WTC11 (cell line): ENCODE measurements around the gene ANO2. TPM values are rescaled to one million over a fixed set of nuclear protein-coding genes. Genes with fewer than 3 reads are reported as not detected.

Experiments
- ATAC-seq: fragments of 200-7000 bp; cut with Tn5 transposase; 2 replicates; pipeline ENCODE4 v1.10.0; 2021; ENCODE audit warnings: mild to moderate bottlenecking, moderate library complexity
- CTCF ChIA-PET: fragments of 300-600 bp; sonication (Branson Sonifier 250); formaldehyde crosslinking; loops from one replicate; lab custom pipeline; 2021; ENCODE audit warnings: antibody characterized with exemption; lab: Charles Lee
- POLR2A ChIA-PET: fragments of 350-600 bp; sonication (Branson Sonifier 250); formaldehyde crosslinking; loops from one replicate; lab custom pipeline; 2021; ENCODE audit warnings: antibody characterized with exemption; lab: Charles Lee
- DNase-seq: peaks from one replicate; pipeline ENCODE4 v3.0.0; 2021; ENCODE audit warnings: low spot score
- H3K27ac Mint-ChIP-seq: 2 replicates; pipeline ENCODE4 v1.8.0; 2021; ENCODE audit warnings: mixed read lengths
- H3K27me3 Mint-ChIP-seq: 2 replicates; pipeline ENCODE4 v1.8.0; 2021; ENCODE audit warnings: low read depth, mild to moderate bottlenecking, moderate library complexity, mixed read lengths
- H3K36me3 Mint-ChIP-seq: 2 replicates; pipeline ENCODE4 v1.8.0; 2021; ENCODE audit warnings: mixed read lengths
- H3K4me1 Mint-ChIP-seq: 2 replicates; pipeline ENCODE4 v1.8.0; 2022; ENCODE audit warnings: mixed read lengths
- H3K4me3 Mint-ChIP-seq: 2 replicates; pipeline ENCODE4 v1.8.0; 2021; ENCODE audit warnings: mild to moderate bottlenecking, moderate library complexity, mixed read lengths
- H3K9me3 Mint-ChIP-seq: 2 replicates; pipeline ENCODE4 v1.8.0; 2021; ENCODE audit warnings: mixed read lengths
- ARID4B ChIP-seq: sonication (generic); formaldehyde crosslinking; IDR thresholded peaks from 2 replicates; pipeline ENCODE4 v1.8.0; 2023; ENCODE audit warnings: missing genetic modification reagents, mild to moderate bottlenecking, borderline replicate concordance
- ATF6 ChIP-seq: sonication (generic); formaldehyde crosslinking; IDR thresholded peaks from 2 replicates; pipeline ENCODE4 v1.8.1; 2023; ENCODE audit warnings: mild to moderate bottlenecking, missing genetic modification reagents
- E2F4 ChIP-seq: sonication (generic); formaldehyde crosslinking; IDR thresholded peaks from 2 replicates; pipeline ENCODE4 v1.8.1; 2022; ENCODE audit warnings: low read depth, mild to moderate bottlenecking, moderate library complexity, missing genetic modification reagents, borderline replicate concordance
- E2F5 ChIP-seq: sonication (generic); formaldehyde crosslinking; IDR thresholded peaks from 2 replicates; pipeline ENCODE4 v1.8.1; 2022; ENCODE audit warnings: mild to moderate bottlenecking, moderate library complexity, missing genetic modification reagents
- ELF4 ChIP-seq: sonication (generic); formaldehyde crosslinking; IDR thresholded peaks from 2 replicates; pipeline ENCODE4 v1.8.1; 2022; ENCODE audit warnings: low read depth, mild to moderate bottlenecking, moderate library complexity, missing genetic modification reagents
- GABPB1 ChIP-seq: sonication (generic); formaldehyde crosslinking; IDR thresholded peaks from 2 replicates; pipeline ENCODE4 v1.8.1; 2023; ENCODE audit warnings: mild to moderate bottlenecking, missing genetic modification reagents
- IRF2 ChIP-seq: sonication (generic); formaldehyde crosslinking; IDR thresholded peaks from 2 replicates; pipeline ENCODE4 v1.8.0; 2022; ENCODE audit warnings: low read depth, missing genetic modification reagents, borderline replicate concordance
- JAZF1 ChIP-seq: fragments of 250-450 bp; sonication (Bioruptor Pico); IDR thresholded peaks from 2 replicates; pipeline ENCODE4 v1.9.0; 2021; ENCODE audit warnings: moderate library complexity, mild to moderate bottlenecking, inconsistent platforms
- NR2C2 ChIP-seq: sonication (generic); formaldehyde crosslinking; IDR thresholded peaks from 2 replicates; pipeline ENCODE4 v1.8.0; 2022; ENCODE audit warnings: mild to moderate bottlenecking, missing genetic modification reagents
- NR3C1 ChIP-seq: sonication (generic); formaldehyde crosslinking; conservative IDR thresholded peaks from 2 replicates; pipeline ENCODE4 v1.8.1; 2023; ENCODE audit warnings: low read depth, mild to moderate bottlenecking, missing genetic modification reagents
- PREB ChIP-seq: sonication (generic); formaldehyde crosslinking; IDR thresholded peaks from 2 replicates; pipeline ENCODE4 v1.8.1; 2022; ENCODE audit warnings: mild to moderate bottlenecking, missing genetic modification reagents, moderate library complexity, borderline replicate concordance
- PRRX2 ChIP-seq: fragments of 250-450 bp; sonication (Bioruptor Pico); IDR thresholded peaks from 2 replicates; pipeline ENCODE4 v1.8.0; 2021; ENCODE audit warnings: mild to moderate bottlenecking
- SMAD3 ChIP-seq: sonication (generic); formaldehyde crosslinking; IDR thresholded peaks from 2 replicates; pipeline ENCODE4 v1.8.0; 2022; ENCODE audit warnings: missing genetic modification reagents, mild to moderate bottlenecking, borderline replicate concordance
- STAT6 ChIP-seq: sonication (generic); formaldehyde crosslinking; conservative IDR thresholded peaks from 2 replicates; pipeline ENCODE4 v1.8.1; 2023; ENCODE audit warnings: mild to moderate bottlenecking, low read depth, missing genetic modification reagents, moderate library complexity
- TCF7 ChIP-seq: sonication (generic); formaldehyde crosslinking; IDR thresholded peaks from 2 replicates; pipeline ENCODE4 v1.8.0; 2022; ENCODE audit warnings: mild to moderate bottlenecking, low read depth, missing genetic modification reagents, moderate library complexity
- TP53 ChIP-seq: sonication (generic); formaldehyde crosslinking; IDR thresholded peaks from 2 replicates; pipeline ENCODE4 v1.8.1; 2023; ENCODE audit warnings: mild to moderate bottlenecking, missing genetic modification reagents
- ZBTB43 ChIP-seq: sonication (generic); formaldehyde crosslinking; IDR thresholded peaks from 2 replicates; pipeline ENCODE4 v1.8.1; 2023; ENCODE audit warnings: mild to moderate bottlenecking, missing genetic modification reagents
- ZMAT4 ChIP-seq: fragments of 250-450 bp; sonication (Bioruptor Pico); IDR thresholded peaks from 2 replicates; pipeline ENCODE4 v1.9.0; 2021; ENCODE audit warnings: mild to moderate bottlenecking
- ZNF317 ChIP-seq: sonication (generic); formaldehyde crosslinking; IDR thresholded peaks from 2 replicates; pipeline ENCODE4 v1.8.1; 2023; ENCODE audit warnings: low read depth, mild to moderate bottlenecking, moderate library complexity, missing genetic modification reagents, borderline replicate concordance
- total RNA-seq: library from RNA; stranded (reverse); gene quantifications from 3 replicates; pipeline ENCODE4 v1.2.3, GENCODE V29; 2021

The ANO2 gene
- total RNA-seq, 1 experiment from 2014 or later, result 2.8 TPM

- TF ChIP-seq NR2C2 (no peak), TP53 (CRISPR knock-in tag) (no peak), TCF7 (CRISPR knock-in tag) (no peak), GABPB1 (CRISPR knock-in tag) (no peak), SMAD3 (CRISPR knock-in tag) (no peak), NR3C1 (CRISPR knock-in tag) (no peak), ELF4 (no peak), ZBTB43 (CRISPR knock-in tag) (no peak), PRRX2 (CRISPR knock-in tag) (no peak), ZNF317 (CRISPR knock-in tag) (no peak), IRF2 (CRISPR knock-in tag) (no peak), E2F4 (CRISPR knock-in tag) (no peak), PREB (CRISPR knock-in tag) (no peak), JAZF1 (CRISPR knock-in tag) (no peak), ARID4B (CRISPR knock-in tag) (no peak), ATF6 (CRISPR knock-in tag) (no peak)
- ChIA-PET CTCF (interaction anchor here (1.2 kb wide), 1 partner anchor 56 kb away, joined by 3 read pairs; no protein-coding TSS in a partner anchor), POLR2A (no interaction called here)
- Mint-ChIP-seq H3K27me3 (no peaks in the 10 kb centered on the region), H3K36me3 (no peaks in the 10 kb centered on the region), H3K4me1 (peaks cover 16% of the 10 kb centered on the region), H3K4me3 (no peak overlapping the region), H3K27ac (no peak overlapping the region), H3K9me3 (no peaks in the 10 kb centered on the region)
- no peak for ATAC-seq
- no peak for DNase-seq
These were observed 352.0 kb downstream of the ANO2 start for GRCh38 chr12:5593086-5593485.

- Mint-ChIP-seq H3K36me3 (no peaks in the 10 kb centered on the region), H3K27me3 (no peaks in the 10 kb centered on the region), H3K4me1 (peaks cover 24% of the 10 kb centered on the region), H3K9me3 (no peaks in the 10 kb centered on the region), H3K27ac (no peak overlapping the region), H3K4me3 (no peak overlapping the region)
- ChIA-PET POLR2A (no interaction called here), CTCF (no interaction called here)
- ATAC-seq (no peak), DNase-seq (no peak)
- TF ChIP-seq ZNF317 (CRISPR knock-in tag) (no peak), ZMAT4 (no peak), E2F5 (CRISPR knock-in tag) (no peak), STAT6 (CRISPR knock-in tag) (no peak)
These were observed 352.7 kb downstream of the ANO2 start for GRCh38 chr12:5592310-5592709.
